Dedifferentiated amniotic fluid mesenchymal stem cell (primary cell): Measurements from ENCODE around the gene NIF3L1.

ENCODE experiments used
- DNase-seq: peaks from one replicate; pipeline ENCODE4 v3.0.0-alpha.2; 2016; ENCODE audit errors: extremely low spot score

NIF3L1 gene

DNA sequence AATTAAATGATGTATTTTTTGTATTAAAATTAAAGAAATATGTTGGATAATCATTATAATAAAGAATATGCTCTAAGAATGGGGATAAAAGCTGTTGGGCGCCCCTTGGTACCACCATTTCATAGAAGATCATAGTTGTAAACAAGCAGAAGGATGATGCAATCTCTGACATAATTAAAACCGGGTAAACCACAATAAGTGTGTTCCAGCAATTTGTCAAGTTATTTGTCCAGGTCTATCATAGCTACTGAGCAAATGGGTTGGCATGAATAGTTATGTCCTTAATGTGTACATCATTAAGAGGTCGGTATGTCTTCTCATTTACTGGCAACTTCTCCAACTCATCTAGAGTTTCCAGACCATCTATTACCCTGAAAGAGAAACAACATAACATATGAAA is 18.0 kb upstream of the NIF3L1 start:
- no peak for DNase-seq

DNA sequence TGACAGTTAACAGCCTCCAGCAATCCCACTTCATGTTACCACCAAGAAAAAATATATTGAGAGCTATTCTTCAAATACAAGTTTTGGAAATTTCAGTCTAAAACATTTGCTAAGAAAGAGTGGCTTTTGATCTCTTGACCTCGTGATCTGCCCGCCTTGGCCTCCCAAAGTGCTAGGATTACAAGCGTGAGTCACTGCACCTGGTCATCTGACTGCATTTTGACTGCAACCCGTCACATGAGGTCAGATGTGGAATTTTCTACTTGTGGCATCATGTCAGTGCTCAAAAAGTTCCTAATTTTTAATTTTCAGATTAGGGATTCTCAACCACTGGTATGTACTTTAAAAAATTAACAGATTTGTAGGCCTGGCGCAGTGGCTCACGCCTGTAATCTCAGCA is 15.6 kb upstream of the NIF3L1 start:
- no peak for DNase-seq

DNA sequence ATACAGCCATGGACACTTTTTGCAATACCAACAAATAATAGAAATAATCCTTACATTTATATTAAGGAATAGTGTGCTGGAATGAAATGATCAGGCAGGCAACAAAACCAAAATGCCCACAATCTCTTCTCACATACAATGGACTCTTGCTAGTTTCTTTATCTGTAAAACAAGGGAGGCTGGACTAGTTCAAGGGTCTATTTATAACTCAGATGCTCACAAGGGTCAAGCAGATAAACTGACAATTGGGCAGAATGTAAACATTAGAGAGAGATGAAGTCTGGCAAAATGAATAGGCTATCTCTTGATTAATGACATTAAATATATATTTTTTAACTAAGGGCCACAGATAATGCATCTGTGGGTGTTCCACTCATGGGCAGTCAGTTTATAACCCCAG is 11.7 kb upstream of the NIF3L1 start:
- no peak for DNase-seq

DNA sequence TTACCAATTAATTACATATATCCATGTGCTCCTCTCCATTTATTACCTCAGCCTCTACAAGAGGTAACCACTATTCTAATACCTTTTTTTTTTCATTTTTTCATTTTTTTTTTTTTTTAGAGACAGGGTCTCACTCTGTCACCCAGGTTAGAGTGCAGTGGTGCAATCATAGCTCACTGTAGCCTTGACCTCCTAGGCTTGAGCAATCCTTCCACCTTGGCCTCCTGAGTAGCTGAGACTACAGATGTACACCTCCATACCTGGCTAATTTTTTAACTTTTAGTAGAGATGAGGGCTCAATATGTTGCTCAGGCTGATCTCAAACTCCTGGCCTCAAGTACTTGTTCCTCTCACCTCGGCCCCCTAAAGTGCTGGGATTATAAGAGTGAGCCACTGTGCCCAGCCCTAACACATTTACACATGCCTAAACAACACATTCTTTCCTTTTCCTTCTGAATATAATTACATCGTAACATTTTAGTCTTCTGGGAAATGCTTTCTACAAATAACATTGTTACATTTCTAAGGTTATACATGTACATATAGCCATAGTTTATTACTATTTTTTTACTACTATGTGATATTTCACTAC is 10.8 kb upstream of the NIF3L1 start:
- peak; percentile 0 for DNase-seq

DNA sequence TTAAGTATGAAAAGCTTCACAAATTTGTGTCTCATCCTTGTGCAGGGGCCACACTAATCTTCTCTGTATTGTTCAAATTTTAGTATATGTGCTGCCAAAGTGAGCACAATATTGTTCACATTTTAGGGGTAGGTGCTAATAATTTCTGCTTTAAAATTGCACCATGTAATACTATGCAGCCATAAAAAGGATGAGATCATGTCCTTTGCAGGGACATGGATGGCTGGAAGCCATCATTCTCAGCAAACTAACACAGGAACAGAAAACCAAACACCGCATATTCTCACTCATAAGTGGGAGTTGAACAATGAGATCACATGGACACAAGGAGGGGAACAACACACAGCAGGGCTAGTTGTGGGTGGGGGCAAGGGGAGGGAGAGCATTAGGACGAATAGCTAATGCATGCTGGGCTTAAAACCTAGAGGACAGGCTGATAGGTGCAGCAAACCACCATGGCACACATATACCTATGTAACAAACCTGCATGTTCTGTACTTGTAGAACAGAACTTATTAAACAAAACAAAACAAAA is 7.4 kb upstream of the NIF3L1 start:
- peak; percentile 3 for DNase-seq

DNA sequence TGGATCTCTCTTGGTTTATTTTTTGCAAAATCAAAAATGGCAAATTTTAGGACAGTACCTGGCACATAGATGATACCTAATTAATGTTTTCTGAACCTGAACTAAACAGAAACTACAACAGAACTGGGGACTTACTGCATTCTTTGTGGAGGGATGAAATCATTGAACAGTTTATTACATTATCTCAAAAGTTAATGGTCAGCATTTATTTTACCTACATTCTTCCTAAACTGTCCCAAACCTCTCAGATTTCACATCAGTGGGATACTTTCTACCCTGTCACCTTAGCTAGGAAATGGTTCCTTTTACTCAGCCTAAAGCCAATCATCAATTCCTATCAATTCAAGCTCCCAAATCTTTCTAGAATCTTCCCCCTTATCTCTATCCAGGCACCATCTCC is 10.3 kb downstream of the NIF3L1 start:
- no peak for DNase-seq

DNA sequence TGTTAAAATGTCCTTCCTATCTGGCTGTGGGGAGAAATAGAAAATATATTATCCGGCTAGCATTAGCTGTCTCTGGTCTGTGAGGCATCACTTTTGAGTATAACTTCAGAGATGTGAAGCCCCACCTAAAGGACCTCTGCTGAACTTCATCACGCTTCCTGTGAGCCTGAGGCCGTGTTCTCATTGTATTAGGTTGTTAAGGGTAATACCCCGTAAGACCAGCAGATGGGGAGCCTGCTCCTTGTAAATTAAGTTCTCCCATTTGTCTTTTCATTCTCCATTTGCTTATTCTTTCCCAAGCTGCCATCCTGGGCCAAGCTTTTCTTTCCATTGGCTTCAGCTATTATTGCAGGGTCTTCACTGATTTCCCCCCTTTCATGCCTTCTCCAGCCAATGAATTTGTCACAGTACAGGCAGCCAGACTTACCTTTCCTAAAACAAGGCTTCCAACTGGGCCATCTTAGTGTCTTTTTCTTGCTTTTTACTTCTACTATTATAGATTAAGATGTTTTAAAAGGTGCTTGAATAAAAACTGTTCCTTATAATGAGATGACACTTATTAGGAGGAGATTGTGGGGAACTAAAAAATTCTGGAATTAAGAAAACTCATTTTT is 12.4 kb downstream of the NIF3L1 start:
- peak; percentile 89 for DNase-seq

DNA sequence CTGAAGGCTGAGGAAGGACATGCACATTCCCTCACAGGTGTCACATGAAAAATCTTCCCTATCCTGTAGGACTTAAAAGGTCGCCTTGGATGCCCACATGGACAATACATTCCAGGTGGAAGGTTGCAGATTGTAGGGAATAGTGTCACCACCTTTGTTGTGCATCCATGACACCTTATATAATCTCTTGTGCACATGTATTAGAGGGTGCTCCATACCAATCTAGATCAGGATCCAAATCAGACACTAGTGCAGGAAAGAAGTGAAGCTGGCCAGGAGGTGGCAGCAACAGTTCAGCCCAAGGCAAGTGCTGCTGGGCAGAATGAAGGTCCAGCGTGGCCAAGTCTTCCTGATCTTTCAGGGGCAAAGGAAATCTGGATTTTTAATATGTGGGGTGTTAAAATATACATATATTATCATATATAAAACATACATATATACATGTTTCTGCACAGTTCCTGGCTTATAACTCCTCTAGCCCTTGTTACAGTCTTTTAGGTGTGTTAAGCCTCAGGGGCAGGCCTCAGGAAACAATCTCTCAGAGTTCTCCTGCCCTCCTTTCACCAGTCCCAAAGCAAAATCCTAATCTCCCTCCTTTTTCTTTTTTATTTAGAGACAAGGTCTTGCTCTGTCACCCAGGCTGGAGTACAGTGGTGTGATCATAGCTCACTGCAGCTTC is 16.6 kb downstream of the NIF3L1 start:
- DNase-seq, result peak; percentile 52

DNA sequence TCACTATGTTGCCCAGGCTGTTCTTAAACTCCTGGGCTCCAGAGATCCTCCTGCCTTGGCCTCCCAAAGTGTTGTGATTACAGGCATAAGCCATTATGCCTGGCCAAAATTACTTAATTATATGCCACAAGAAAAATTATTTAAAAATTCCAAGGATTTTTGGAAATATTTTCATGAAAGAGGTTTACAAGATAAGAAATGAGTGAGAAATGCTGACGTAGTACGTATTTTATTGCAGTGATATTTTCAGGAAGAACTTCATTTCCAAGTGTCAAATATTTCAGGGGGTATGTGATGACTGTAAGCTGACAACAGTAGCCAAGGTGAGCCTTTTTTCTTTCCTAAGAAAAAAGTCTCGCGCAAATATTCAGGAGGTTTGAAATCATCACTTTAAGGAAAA is 20.8 kb downstream of the NIF3L1 start:
- DNase-seq, result no peak

DNA sequence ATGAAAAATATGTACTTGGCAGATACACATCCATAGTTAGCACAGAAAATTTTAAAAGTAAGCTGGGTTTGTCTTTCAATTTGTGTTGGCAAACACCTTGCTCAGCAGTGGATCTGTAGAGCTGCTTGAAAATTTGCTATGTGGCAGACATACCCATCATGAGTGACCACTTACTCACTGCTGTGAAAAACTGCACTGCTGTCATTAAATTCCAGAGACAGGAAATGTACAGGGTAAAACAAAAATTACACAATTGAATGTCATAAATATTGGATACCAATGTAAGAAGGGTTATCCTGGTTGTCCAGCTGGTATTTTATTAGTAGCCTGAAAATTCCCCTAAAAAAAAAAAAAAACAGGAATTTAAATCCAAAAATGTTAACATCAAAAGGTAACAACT is 24.5 kb downstream of the NIF3L1 start:
- peak; percentile 26 for DNase-seq

DNA sequence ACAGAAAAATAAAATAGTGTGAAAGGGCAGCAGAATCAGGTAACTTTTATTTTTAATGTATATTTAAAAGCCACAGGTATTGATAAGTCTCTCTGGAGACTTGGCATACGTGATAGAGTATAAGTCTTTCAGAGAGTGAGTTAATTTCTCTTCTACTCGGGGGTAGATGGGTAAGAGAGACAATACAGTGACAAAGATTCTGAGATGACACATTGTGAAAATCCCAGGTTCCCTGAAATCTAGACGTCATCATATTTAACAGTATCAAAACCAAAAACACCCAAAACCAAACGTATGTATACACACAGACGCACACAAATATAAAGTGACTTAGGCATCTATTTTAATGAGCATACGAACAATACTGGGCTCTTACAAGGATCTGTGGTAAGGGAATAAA is 33.3 kb downstream of the NIF3L1 start:
- no peak for DNase-seq

DNA sequence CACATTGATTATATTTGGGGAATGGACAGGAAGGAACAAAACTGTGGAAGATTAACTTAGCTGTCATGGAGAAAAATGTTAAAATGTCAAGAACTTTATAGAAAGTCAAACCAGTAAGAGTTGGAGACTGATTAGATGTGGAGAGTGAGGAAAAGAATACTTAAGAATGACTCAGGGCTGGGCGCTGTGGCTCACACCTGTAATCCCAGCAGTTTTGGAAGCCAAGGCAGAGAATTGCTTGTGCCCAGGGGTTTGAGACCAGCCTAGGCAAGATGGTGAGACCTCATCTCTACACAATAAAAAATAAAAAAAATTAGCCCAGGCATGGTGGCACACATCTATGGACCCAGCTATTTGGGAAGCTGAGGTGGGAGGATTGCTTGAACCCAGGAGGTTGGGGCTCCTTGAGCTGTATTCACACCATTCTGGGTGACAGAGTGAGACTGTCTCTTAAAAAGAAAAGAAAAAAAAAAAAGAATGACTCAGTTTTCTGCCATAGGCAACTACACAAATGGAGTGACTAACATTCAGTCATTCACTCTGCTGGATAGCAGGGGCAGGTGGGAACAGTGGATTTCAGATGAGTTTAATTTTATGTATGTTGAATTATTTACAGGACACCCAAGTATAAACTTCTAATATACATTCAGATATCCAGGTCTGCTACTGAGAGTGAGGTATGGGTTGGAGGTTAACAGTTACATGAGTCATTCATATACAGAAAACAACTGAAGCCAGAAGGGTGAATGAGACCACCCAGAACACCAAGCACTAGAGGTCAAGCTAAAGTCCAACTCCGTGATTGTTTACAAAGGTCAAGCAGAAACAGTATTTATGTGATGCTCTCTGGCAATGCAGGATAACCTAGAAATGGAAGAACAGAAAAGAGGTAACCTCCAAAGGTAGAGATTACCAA is 40.4 kb downstream of the NIF3L1 start:
- DNase-seq, result no peak

DNA sequence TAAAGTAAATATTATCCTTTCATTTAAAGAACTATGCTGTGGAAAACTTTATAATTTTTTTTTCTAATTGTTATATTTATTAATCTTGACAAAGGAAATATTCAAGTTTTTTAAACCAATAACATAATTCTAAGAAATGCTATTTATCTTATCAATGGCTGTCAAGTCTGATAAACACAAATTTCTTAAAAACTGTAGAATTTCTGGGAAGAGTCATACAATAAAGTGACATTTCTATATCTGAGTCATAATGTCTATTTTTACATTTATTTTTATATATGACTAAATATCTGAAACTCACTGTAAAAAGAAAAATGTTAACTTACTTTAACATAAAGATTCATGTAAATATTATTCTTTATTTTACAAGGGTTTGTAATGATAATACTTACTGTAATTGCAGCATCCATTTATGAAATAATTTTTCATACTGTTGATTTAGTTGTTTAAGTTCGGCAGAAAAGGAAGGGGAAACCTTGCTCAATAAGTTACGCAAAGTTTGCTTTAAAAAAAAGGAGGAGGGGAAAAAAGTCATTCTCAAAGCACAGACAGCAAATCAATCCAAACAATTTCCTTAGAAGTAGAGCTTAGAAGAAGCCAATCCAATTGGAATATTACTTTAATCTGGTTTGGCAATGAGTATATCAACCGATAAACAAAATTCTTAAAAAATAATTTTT is 41.9 kb downstream of the NIF3L1 start:
- no peak for DNase-seq

DNA sequence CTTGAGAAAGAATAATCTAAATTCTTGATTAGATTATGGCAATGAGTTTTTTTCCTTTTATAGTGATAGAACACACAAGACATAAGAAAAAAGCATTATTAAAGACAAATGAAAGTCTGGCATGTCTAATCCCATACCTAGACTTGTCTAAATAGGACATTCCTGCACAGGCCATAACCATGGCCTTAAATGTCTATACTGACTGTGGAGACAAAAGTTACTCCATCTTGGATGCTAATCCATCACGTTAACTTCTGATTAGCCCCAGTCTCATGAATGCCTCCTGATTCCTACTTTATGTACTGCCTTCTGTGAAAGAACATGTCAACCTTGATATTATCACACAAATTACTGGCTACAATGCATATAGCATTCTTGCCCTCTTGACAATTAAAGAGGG is 50.7 kb downstream of the NIF3L1 start:
- no peak for DNase-seq

DNA sequence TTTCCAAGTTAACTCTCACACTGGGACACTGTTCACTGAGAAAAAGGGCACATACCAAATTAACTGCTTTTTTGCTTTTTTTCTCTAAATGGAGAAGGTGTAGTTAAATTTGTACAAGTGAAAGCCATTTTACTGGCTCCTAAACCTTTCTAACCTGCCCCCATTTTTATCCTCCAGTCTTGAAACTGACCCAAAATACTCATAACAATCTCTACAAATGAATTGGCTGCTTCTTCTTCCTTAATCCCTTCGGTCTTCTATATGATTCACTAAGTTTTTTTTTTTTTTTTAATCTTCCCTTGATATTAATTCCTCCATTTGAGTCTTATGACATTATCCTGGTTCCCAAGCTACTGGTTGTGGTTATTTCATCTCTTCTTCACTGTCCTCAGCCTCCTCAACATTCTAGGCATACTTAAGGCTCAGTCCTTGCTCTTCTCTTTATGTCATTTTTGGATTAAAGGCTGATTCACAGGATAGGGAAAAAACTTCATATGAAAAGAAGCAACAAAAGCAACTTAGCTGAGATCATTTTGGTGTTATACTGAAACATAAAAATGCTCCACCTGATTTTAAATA is 54.4 kb downstream of the NIF3L1 start:
- no peak for DNase-seq

DNA sequence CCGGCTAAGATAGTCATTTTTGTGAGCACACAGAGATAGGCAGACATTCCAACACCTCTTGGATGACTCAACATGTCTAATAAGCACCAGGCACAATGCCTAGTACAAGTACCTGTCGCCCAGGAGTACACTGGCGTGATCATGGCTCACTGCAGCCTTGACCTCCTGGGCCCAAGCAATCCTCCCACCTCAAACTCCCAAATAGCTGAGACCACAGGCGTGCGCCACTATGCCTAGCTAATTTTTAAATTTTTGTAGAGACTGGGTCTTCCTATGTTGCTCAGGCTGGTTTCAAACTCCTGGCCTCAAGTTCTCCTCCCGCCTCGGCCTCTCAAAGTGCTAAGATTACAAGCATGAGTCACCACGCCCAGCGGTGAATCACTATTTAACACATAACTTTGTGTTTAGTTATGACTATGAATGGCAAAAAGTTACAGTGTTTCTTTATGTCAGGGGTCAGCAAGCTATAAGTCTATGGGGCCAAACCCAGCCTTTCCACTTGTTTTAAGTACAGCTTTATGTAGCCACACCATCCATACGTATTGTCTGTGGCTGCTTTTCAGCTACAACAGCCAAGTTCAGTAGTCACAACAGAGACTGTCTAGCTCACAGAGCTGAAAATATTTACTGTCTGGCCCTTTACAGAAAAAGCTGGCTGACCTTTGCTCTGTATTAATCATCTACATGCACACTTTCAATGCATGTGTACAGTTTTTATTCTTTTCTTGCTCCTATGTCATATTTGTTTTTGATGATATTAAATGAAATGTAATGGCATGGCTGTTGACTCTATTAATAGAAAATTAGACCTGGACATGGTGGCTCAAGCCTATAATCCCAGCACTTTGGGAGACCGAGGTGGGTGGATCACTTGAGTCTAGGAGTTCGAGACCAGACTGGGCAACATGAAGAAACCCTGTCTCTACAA is 55.6 kb downstream of the NIF3L1 start:
- DNase-seq, result peak; percentile 66

DNA sequence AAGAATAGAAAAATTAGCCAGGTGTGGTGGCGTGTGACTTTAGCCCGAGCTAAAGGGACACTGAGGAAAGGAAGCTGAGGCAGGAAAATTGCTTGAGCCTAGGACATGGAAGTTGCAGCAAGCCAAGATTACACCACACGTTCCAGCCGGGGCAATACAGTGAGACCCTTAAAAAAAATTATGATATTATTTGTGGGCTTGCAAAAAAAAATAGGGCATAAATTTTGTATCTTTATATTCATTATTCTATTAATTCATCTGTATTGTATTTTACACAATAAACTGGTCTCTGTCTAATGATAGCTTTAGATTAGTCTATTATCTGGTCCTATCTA is 56.2 kb downstream of the NIF3L1 start:
- no peak for DNase-seq

DNA sequence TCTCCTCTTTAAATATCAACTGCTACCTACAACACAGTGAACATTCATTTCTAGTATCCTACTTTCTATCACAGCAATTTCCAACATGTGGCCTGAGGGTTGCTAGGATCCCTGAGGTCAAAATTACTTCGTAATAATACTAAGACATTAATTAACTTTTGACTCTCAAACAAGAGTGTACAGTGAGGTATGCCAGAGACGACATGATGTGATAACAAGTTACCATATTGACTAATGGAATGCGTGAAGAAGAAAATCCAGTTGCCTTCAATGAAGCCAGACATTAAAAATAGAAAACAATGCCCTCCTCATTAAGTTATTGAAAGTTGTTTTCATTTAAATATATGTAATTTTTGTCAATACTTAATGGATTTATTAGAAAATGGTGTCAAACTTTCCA is 61.2 kb downstream of the NIF3L1 start:
- no peak for DNase-seq
